Suprapubic skin (tissue), 3 donors: ENCODE data around the gene AVPI1.

Experiments used
- POLR2AphosphoS5 ChIP-seq, 3 donors: sonication (generic); formaldehyde crosslinking; IDR thresholded peaks; one replicate each; pipeline ENCODE4 v1.6.1; 2017; ENCODE audit warnings: antibody characterized with exemption in 3 of 3
- TF ChIP-seq, protein P1 (sequence below), 2 donors: fragments of 200-600 bp in 1 of 2; fragments of 450-650 bp in 1 of 2; sonication (generic) in 1 of 2; IDR thresholded peaks; one replicate each; pipeline ENCODE4 v1.5.1; 2016 to 2019; ENCODE audit warnings: antibody characterized with exemption in 2 of 2, mild to moderate bottlenecking in 1 of 2, moderate library complexity in 1 of 2

DNA sequence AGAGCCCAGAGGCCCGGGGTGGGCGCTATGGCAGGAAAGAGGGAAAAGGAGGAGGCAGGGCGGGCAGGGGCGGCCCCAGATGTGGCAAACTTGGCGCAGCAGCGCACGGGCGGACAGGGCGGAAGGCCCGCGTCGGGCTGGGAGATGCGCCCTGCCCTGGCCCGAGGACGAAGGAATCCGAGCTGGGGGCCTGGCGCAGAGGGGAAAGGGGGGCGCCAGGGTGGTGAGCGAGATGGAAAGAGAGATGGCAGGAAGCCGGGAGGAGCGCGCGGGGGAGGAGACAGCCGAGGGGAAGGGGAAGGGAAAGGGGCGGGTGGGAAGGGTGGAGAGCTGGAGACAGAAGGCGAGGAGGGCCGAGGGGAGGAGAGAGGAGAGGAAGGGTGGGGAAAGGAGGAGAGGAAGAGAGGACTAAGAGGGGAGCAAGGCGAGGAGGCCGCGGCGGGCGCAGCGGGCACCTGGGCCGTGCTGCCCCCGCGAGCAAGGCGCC is 26.3 kb upstream of the AVPI1 start, which contains the start of gene MARVELD1:
- TF ChIP-seq POLR2AphosphoS5 (IDR thresholded peaks at IDR 0.05): no peak
- TF ChIP-seq, protein P1, sequence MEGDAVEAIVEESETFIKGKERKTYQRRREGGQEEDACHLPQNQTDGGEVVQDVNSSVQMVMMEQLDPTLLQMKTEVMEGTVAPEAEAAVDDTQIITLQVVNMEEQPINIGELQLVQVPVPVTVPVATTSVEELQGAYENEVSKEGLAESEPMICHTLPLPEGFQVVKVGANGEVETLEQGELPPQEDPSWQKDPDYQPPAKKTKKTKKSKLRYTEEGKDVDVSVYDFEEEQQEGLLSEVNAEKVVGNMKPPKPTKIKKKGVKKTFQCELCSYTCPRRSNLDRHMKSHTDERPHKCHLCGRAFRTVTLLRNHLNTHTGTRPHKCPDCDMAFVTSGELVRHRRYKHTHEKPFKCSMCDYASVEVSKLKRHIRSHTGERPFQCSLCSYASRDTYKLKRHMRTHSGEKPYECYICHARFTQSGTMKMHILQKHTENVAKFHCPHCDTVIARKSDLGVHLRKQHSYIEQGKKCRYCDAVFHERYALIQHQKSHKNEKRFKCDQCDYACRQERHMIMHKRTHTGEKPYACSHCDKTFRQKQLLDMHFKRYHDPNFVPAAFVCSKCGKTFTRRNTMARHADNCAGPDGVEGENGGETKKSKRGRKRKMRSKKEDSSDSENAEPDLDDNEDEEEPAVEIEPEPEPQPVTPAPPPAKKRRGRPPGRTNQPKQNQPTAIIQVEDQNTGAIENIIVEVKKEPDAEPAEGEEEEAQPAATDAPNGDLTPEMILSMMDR (IDR thresholded peaks at IDR 0.05): no peak
